HepG2 (cell line): ENCODE data around the gene ESRP2. TPM values are rescaled to one million over a fixed set of nuclear protein-coding genes. Genes with fewer than 3 reads are reported as not detected.

Experiments
- CREB1 ChIP-seq, 2 experiments: fragments of 450-650 bp in 1 of 2; IDR thresholded peaks; 2 replicates each; pipeline ENCODE4 v1.6.1; 2016 to 2017; ENCODE audit warnings: control low read depth in 1 of 2, mild to moderate bottlenecking in 1 of 2, missing compliant biosample characterization in 1 of 2, missing genetic modification characterization in 1 of 2
- JUNB ChIP-seq: sonication (generic); formaldehyde crosslinking; IDR thresholded peaks from 2 replicates; pipeline ENCODE4 v1.8.0; 2022; ENCODE audit warnings: missing genetic modification reagents, mild to moderate bottlenecking, borderline replicate concordance
- NKX3-1 ChIP-seq: sonication (generic); formaldehyde crosslinking; IDR thresholded peaks from 2 replicates; pipeline ENCODE4 v1.5.0; 2020; ENCODE audit warnings: missing genetic modification reagents
- NR1H2 ChIP-seq: sonication (generic); formaldehyde crosslinking; IDR thresholded peaks from 2 replicates; pipeline ENCODE4 v1.8.1; 2022; ENCODE audit warnings: low read depth, missing genetic modification reagents, borderline replicate concordance
- NR2F2 ChIP-seq: IDR thresholded peaks from 2 replicates; pipeline ENCODE4 v1.6.1; 2012; ENCODE audit warnings: low read depth, inconsistent platforms, borderline replicate concordance
- SMAD9 ChIP-seq: sonication (generic); formaldehyde crosslinking; IDR thresholded peaks from 2 replicates; pipeline ENCODE4 v1.5.1; 2020; ENCODE audit warnings: mild to moderate bottlenecking, missing genetic modification reagents
- ZNF354B ChIP-seq: sonication (generic); formaldehyde crosslinking; IDR thresholded peaks from 2 replicates; pipeline ENCODE4 v1.8.0; 2022; ENCODE audit warnings: mild to moderate bottlenecking, missing genetic modification reagents
- ZNF44 ChIP-seq: sonication (generic); formaldehyde crosslinking; IDR thresholded peaks from 2 replicates; pipeline ENCODE4 v1.5.1; 2020; ENCODE audit warnings: mild to moderate bottlenecking, missing genetic modification reagents
- ZSCAN22 ChIP-seq: sonication (generic); formaldehyde crosslinking; IDR thresholded peaks from 2 replicates; pipeline ENCODE4 v1.4.0; 2020; ENCODE audit warnings: mild to moderate bottlenecking, missing genetic modification reagents
- polyA plus RNA-seq, 8 experiments: library from polyadenylated mRNA; depleted of rRNA in 3 of 8; stranded (reverse) in 7 of 8; unstranded in 1 of 8; fragments of >200 nt; fragmentation: Illumina TruSeq in 4 of 8; extraction: Trizol in 4 of 8; gene quantifications; 2 replicates each; pipeline versions ENCODE4 v1.2.1 to v1.2.3, GENCODE V29; 2011 to 2016; ENCODE audit warnings: low read depth in 4 of 8, missing spikeins in 1 of 8, mixed read lengths in 1 of 8; ENCODE audit not compliant: insufficient read depth in 1 of 8
- total RNA-seq, 5 experiments: library from RNA; depleted of rRNA; stranded (reverse); fragments of >200 nt; fragmentation: Illumina TruSeq; extraction: Trizol; gene quantifications; 2 replicates each; pipeline ENCODE4 v1.2.3, GENCODE V29; 2016; ENCODE audit warnings: low read depth in 1 of 5
- TF ChIP-seq, protein P1 (sequence below): sonication (generic); formaldehyde crosslinking; IDR thresholded peaks from 2 replicates; pipeline ENCODE4 v1.5.1; 2020; ENCODE audit warnings: missing genetic modification reagents, mild to moderate bottlenecking, borderline replicate concordance
- TF ChIP-seq, protein P2 (sequence below), 2 experiments: fragments of 450-650 bp in 1 of 2; sonication (generic) in 1 of 2; formaldehyde crosslinking in 1 of 2; IDR thresholded peaks; 2 replicates each; pipeline versions ENCODE4 v1.6.1 to v1.8.0; 2016 to 2022; ENCODE audit warnings: antibody characterized with exemption in 1 of 2, mild to moderate bottlenecking in 1 of 2, missing genetic modification reagents in 1 of 2
- TF ChIP-seq, protein P3 (sequence below): sonication (generic); formaldehyde crosslinking; IDR thresholded peaks from 2 replicates; pipeline ENCODE4 v1.4.0; 2020; ENCODE audit warnings: missing genetic modification reagents, borderline replicate concordance
- TF ChIP-seq, protein P4 (sequence below): sonication (generic); formaldehyde crosslinking; IDR thresholded peaks from 2 replicates; pipeline ENCODE4 v1.8.1; 2022; ENCODE audit warnings: mild to moderate bottlenecking, missing genetic modification reagents

The ESRP2 gene
- total and polyA plus RNA-seq, 2 of the 13 experiments (the other 11 are each of a cell fraction or from before 2014, with no cell fraction given) = 21.1 to 32.4 TPM

DNA sequence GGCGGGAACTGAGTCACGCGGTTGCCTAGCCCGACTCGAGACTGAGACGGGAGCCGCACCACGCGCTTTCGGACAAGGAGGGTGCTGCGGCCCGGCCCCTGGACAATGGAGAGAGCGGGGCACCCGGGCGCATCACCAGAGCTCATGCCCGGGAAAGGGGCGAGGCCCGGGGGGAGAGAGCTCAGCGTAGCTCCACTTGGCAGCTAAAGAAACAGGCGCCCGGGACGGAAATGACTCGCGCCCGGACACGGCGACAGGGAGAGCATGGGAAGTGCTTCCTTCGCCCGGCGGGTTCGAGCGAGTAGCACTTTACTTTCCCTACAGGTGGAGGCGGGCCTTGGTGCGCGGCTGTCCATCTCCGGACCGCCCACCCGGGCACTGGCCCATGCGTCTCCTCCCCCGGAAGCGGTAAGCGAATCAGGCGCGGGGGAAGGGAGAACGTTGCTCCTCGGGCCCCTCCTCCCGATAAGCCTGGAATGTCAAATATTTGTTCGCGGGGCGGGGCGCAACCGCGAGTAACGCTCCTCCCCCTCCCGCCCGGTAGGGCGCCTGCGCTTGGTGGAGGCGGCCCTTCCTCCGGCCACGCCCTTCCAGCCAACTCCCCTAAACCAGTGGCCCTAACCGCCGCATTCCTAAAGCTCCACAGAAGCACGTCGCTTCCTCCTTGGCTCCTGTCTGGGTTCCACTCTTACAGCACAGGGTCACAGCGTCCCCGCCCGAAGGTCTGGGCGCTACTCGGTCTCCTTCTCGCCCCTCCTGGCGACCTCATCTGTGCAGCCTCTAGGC lies 1.5 kb upstream of the ESRP2 start (continued):
- TF ChIP-seq, protein P1, sequence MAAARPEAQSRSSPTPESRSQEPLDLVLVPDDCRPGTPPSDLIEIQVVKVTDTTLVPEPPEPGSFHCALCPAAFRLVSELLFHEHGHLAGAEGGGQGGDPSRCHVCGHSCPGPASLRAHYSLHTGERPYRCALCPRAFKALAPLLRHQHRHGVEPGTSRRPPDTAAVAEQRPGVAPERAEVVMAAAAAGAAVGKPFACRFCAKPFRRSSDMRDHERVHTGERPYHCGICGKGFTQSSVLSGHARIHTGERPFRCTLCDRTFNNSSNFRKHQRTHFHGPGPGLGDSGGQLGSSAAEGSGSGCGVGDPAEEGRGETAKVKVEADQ = peak; percentile 74; the same call in 1 of the 2 replicates
- TF ChIP-seq, protein P2, sequence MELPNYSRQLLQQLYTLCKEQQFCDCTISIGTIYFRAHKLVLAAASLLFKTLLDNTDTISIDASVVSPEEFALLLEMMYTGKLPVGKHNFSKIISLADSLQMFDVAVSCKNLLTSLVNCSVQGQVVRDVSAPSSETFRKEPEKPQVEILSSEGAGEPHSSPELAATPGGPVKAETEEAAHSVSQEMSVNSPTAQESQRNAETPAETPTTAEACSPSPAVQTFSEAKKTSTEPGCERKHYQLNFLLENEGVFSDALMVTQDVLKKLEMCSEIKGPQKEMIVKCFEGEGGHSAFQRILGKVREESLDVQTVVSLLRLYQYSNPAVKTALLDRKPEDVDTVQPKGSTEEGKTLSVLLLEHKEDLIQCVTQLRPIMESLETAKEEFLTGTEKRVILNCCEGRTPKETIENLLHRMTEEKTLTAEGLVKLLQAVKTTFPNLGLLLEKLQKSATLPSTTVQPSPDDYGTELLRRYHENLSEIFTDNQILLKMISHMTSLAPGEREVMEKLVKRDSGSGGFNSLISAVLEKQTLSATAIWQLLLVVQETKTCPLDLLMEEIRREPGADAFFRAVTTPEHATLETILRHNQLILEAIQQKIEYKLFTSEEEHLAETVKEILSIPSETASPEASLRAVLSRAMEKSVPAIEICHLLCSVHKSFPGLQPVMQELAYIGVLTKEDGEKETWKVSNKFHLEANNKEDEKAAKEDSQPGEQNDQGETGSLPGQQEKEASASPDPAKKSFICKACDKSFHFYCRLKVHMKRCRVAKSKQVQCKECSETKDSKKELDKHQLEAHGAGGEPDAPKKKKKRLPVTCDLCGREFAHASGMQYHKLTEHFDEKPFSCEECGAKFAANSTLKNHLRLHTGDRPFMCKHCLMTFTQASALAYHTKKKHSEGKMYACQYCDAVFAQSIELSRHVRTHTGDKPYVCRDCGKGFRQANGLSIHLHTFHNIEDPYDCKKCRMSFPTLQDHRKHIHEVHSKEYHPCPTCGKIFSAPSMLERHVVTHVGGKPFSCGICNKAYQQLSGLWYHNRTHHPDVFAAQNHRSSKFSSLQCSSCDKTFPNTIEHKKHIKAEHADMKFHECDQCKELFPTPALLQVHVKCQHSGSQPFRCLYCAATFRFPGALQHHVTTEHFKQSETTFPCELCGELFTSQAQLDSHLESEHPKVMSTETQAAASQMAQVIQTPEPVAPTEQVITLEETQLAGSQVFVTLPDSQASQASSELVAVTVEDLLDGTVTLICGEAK (IDR thresholded peaks at IDR 0.05) = no peak
- TF ChIP-seq, protein P2 (CRISPR knock-in tag; IDR thresholded peaks at IDR 0.05) = no peak; the same call in 1 of the 2 replicates
- no peak for TF ChIP-seq NR2F2
- no peak for TF ChIP-seq ZNF44 (CRISPR knock-in tag)
- TF ChIP-seq, protein P3, sequence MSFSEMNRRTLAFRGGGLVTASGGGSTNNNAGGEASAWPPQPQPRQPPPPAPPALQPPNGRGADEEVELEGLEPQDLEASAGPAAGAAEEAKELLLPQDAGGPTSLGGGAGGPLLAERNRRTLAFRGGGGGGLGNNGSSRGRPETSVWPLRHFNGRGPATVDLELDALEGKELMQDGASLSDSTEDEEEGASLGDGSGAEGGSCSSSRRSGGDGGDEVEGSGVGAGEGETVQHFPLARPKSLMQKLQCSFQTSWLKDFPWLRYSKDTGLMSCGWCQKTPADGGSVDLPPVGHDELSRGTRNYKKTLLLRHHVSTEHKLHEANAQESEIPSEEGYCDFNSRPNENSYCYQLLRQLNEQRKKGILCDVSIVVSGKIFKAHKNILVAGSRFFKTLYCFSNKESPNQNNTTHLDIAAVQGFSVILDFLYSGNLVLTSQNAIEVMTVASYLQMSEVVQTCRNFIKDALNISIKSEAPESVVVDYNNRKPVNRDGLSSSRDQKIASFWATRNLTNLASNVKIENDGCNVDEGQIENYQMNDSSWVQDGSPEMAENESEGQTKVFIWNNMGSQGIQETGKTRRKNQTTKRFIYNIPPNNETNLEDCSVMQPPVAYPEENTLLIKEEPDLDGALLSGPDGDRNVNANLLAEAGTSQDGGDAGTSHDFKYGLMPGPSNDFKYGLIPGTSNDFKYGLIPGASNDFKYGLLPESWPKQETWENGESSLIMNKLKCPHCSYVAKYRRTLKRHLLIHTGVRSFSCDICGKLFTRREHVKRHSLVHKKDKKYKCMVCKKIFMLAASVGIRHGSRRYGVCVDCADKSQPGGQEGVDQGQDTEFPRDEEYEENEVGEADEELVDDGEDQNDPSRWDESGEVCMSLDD = peak; percentile 63; the same call in 1 of the 2 replicates
- peak; percentile 65; the same call in 1 of the 2 replicates for TF ChIP-seq CREB1 (IDR thresholded peaks at IDR 0.05)
- no peak; the same call in 1 of the 2 replicates for TF ChIP-seq CREB1 (CRISPR knock-in tag; IDR thresholded peaks at IDR 0.05)
- no peak for TF ChIP-seq ZNF354B (CRISPR knock-in tag)
- peak; percentile 71; the same call in 1 of the 2 replicates for TF ChIP-seq NKX3-1 (CRISPR knock-in tag)
- no peak; the same call in 1 of the 2 replicates for TF ChIP-seq JUNB (CRISPR knock-in tag)
- TF ChIP-seq NR1H2 = no peak
- TF ChIP-seq, protein P4, sequence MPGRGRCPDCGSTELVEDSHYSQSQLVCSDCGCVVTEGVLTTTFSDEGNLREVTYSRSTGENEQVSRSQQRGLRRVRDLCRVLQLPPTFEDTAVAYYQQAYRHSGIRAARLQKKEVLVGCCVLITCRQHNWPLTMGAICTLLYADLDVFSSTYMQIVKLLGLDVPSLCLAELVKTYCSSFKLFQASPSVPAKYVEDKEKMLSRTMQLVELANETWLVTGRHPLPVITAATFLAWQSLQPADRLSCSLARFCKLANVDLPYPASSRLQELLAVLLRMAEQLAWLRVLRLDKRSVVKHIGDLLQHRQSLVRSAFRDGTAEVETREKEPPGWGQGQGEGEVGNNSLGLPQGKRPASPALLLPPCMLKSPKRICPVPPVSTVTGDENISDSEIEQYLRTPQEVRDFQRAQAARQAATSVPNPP (CRISPR knock-in tag) = no peak
- TF ChIP-seq SMAD9 (CRISPR knock-in tag) = no peak
- no peak for TF ChIP-seq ZSCAN22 (CRISPR knock-in tag)
